ENCODE data around the gene TMEM178A.

The TMEM178A gene

DNA sequence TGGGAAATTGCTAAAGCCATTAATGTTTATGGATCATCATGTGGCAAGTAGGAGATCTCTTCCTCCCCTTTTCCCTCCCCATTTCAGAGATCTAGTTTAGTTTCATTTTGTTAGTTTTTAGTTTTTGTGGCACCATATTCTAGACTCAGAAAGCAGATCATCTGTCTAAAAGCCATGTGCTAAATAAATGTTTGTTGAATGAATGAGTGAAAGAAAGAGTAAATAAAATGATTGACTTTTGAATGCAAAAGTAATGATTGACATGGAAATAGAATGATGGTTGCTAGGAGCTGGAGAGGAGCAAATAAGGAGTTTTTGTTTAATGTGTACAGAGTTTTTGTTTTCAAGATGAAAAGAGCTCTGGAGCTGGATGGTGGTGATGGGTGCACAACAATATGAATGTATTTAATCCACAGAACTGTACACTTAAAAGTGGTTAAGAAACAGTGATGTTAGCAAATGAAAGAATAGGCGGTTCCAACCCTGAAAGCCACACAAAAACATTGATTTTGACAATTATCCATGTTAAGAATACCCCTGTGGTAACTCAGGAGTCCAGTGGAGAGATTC is 23.6 kb downstream of the TMEM178A start:
- H3K36me3 ChIP-seq (ENCODE audit: control insufficient read depth in 1 of 2, insufficient read depth in 2 of 2, low read length in 2 of 2), result no peaks in the 10 kb centered on the region
- H3K27ac ChIP-seq (ENCODE audit: low read depth, low read length), result no peak overlapping the region
- no peak overlapping the region for H3K4me3 ChIP-seq (ENCODE audit: low read depth in 1 of 2, low read length in 2 of 2)
- no peak overlapping the region for H3K9ac ChIP-seq (ENCODE audit: low read depth in 1 of 2, low read length in 2 of 2)
- no peaks in the 10 kb centered on the region for H3K9me3 ChIP-seq (ENCODE audit: control insufficient read depth in 1 of 2, low read length in 2 of 2)
- no peaks in the 10 kb centered on the region for H3K4me1 ChIP-seq (ENCODE audit: control insufficient read depth in 1 of 2, insufficient read depth in 2 of 2, low read length in 2 of 2)
- no peaks in the 10 kb centered on the region for H3K27me3 ChIP-seq (ENCODE audit: control insufficient read depth in 1 of 2, insufficient read depth in 2 of 2, low read length in 2 of 2)

GRCh38 chr2:39689876-39690275 is 24.2 kb downstream of the TMEM178A start:
- no peaks in the 10 kb centered on the region for H3K27me3 ChIP-seq (ENCODE audit: control insufficient read depth in 1 of 2, insufficient read depth in 2 of 2, low read length in 2 of 2)
- H3K9ac ChIP-seq (ENCODE audit: low read depth in 1 of 2, low read length in 2 of 2), result no peak overlapping the region
- no peak overlapping the region for H3K4me3 ChIP-seq (ENCODE audit: low read depth in 1 of 2, low read length in 2 of 2)
- H3K27ac ChIP-seq (ENCODE audit: low read depth, low read length), result no peak overlapping the region
- no peaks in the 10 kb centered on the region for H3K9me3 ChIP-seq (ENCODE audit: control insufficient read depth in 1 of 2, low read length in 2 of 2)
- H3K4me1 ChIP-seq (ENCODE audit: control insufficient read depth in 1 of 2, insufficient read depth in 2 of 2, low read length in 2 of 2), result no peaks in the 10 kb centered on the region
- H3K36me3 ChIP-seq (ENCODE audit: control insufficient read depth in 1 of 2, insufficient read depth in 2 of 2, low read length in 2 of 2), result no peaks in the 10 kb centered on the region

DNA sequence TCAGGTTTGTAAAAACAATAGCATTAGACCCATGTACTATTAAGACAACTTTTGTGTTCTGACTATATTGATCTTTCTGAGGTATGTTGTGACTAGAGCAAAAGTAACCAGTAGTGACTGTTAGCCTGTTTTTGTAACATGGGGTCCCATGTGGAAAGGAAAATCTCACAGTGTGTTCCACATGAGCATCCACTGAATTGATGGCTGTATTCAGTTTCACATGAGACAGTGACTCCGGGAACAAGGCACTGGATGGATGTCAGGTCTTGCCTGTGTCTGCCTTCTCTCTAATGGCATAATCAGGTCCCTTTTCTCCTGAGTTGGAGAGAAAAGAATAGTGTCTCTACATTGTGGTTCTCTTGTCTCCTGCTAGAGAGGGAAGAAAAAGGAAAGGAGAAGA is 27.5 kb downstream of the TMEM178A start:
- no peak overlapping the region for H3K9ac ChIP-seq (ENCODE audit: low read depth in 1 of 2, low read length in 2 of 2)
- H3K9me3 ChIP-seq (ENCODE audit: control insufficient read depth in 1 of 2, low read length in 2 of 2), result no peaks in the 10 kb centered on the region
- H3K27me3 ChIP-seq (ENCODE audit: control insufficient read depth in 1 of 2, insufficient read depth in 2 of 2, low read length in 2 of 2), result no peaks in the 10 kb centered on the region

GRCh38 chr2:39696101-39696553 is 30.4 kb downstream of the TMEM178A start:
- Histone ChIP-seq H3K9me3 (ENCODE audit: control insufficient read depth in 1 of 2, low read length in 2 of 2) (peaks cover 0 to 3% of the 10 kb centered on the region in 2 donors), H3K4me3 (ENCODE audit: low read depth in 1 of 2, low read length in 2 of 2) (no peak overlapping the region), H3K36me3 (ENCODE audit: control insufficient read depth in 1 of 2, insufficient read depth in 2 of 2, low read length in 2 of 2) (no peaks in the 10 kb centered on the region), H3K27ac (ENCODE audit: low read depth, low read length) (no peak overlapping the region), H3K27me3 (ENCODE audit: control insufficient read depth in 1 of 2, insufficient read depth in 2 of 2, low read length in 2 of 2) (no peaks in the 10 kb centered on the region), H3K4me1 (ENCODE audit: control insufficient read depth in 1 of 2, insufficient read depth in 2 of 2, low read length in 2 of 2) (no peaks in the 10 kb centered on the region), H3K9ac (ENCODE audit: low read depth in 1 of 2, low read length in 2 of 2) (no peak overlapping the region)

More for the DNA sequence above, 27.5 kb downstream of the TMEM178A start:
- no peak overlapping the region for H3K4me3 ChIP-seq (ENCODE audit: low read depth in 1 of 2, low read length in 2 of 2)
- H3K36me3 ChIP-seq (ENCODE audit: control insufficient read depth in 1 of 2, insufficient read depth in 2 of 2, low read length in 2 of 2), result no peaks in the 10 kb centered on the region
- no peak overlapping the region for H3K27ac ChIP-seq (ENCODE audit: low read depth, low read length)
- H3K4me1 ChIP-seq (ENCODE audit: control insufficient read depth in 1 of 2, insufficient read depth in 2 of 2, low read length in 2 of 2), result no peaks in the 10 kb centered on the region

- Histone ChIP-seq H3K9ac (ENCODE audit: low read depth in 1 of 2, low read length in 2 of 2) (no peak overlapping the region), H3K4me1 (ENCODE audit: control insufficient read depth in 1 of 2, insufficient read depth in 2 of 2, low read length in 2 of 2) (no peaks in the 10 kb centered on the region), H3K9me3 (ENCODE audit: control insufficient read depth in 1 of 2, low read length in 2 of 2) (peaks cover 0 to 3% of the 10 kb centered on the region in 2 donors), H3K36me3 (ENCODE audit: control insufficient read depth in 1 of 2, insufficient read depth in 2 of 2, low read length in 2 of 2) (no peaks in the 10 kb centered on the region), H3K4me3 (ENCODE audit: low read depth in 1 of 2, low read length in 2 of 2) (no peak overlapping the region), H3K27ac (ENCODE audit: low read depth, low read length) (no peak overlapping the region), H3K27me3 (ENCODE audit: control insufficient read depth in 1 of 2, insufficient read depth in 2 of 2, low read length in 2 of 2) (no peaks in the 10 kb centered on the region)
Observed at GRCh38 chr2:39696838-39697237, 31.1 kb downstream of the TMEM178A start.

DNA sequence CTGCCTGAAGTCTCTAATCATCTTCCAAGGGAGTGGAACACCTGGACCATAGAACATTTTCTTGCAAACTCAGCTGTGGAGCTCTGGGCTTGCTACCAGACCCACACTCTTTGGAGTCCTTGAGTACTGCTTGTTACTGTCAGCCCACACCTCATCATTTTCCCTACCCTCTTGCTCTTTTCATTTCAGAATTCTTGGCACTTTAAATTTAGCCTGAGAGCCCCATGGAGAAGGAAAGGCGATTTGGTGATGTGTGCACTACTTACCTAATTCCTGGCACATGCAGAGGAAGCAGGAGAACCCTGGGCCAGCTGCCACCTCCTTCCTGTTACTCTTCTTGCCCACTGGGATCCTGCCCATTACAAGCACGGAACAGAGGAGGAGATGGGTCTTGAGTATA is 31.7 kb downstream of the TMEM178A start:
- Histone ChIP-seq H3K27me3 (ENCODE audit: control insufficient read depth in 1 of 2, insufficient read depth in 2 of 2, low read length in 2 of 2) (no peaks in the 10 kb centered on the region), H3K4me3 (ENCODE audit: low read depth in 1 of 2, low read length in 2 of 2) (no peak overlapping the region), H3K9me3 (ENCODE audit: control insufficient read depth in 1 of 2, low read length in 2 of 2) (peaks cover 0 to 3% of the 10 kb centered on the region in 2 donors), H3K9ac (ENCODE audit: low read depth in 1 of 2, low read length in 2 of 2) (no peak overlapping the region), H3K36me3 (ENCODE audit: control insufficient read depth in 1 of 2, insufficient read depth in 2 of 2, low read length in 2 of 2) (no peaks in the 10 kb centered on the region), H3K4me1 (ENCODE audit: control insufficient read depth in 1 of 2, insufficient read depth in 2 of 2, low read length in 2 of 2) (no peaks in the 10 kb centered on the region), H3K27ac (ENCODE audit: low read depth, low read length) (no peak overlapping the region)

- no peak overlapping the region for H3K9ac ChIP-seq (ENCODE audit: low read depth in 1 of 2, low read length in 2 of 2)
- peaks cover 0 to 3% of the 10 kb centered on the region in 2 donors for H3K9me3 ChIP-seq (ENCODE audit: control insufficient read depth in 1 of 2, low read length in 2 of 2)
- no peaks in the 10 kb centered on the region for H3K4me1 ChIP-seq (ENCODE audit: control insufficient read depth in 1 of 2, insufficient read depth in 2 of 2, low read length in 2 of 2)
- H3K36me3 ChIP-seq (ENCODE audit: control insufficient read depth in 1 of 2, insufficient read depth in 2 of 2, low read length in 2 of 2), result no peaks in the 10 kb centered on the region
- no peak overlapping the region for H3K27ac ChIP-seq (ENCODE audit: low read depth, low read length)
- no peaks in the 10 kb centered on the region for H3K27me3 ChIP-seq (ENCODE audit: control insufficient read depth in 1 of 2, insufficient read depth in 2 of 2, low read length in 2 of 2)
- no peak overlapping the region for H3K4me3 ChIP-seq (ENCODE audit: low read depth in 1 of 2, low read length in 2 of 2)
Observed at GRCh38 chr2:39701137-39701536, 35.4 kb downstream of the TMEM178A start.

DNA sequence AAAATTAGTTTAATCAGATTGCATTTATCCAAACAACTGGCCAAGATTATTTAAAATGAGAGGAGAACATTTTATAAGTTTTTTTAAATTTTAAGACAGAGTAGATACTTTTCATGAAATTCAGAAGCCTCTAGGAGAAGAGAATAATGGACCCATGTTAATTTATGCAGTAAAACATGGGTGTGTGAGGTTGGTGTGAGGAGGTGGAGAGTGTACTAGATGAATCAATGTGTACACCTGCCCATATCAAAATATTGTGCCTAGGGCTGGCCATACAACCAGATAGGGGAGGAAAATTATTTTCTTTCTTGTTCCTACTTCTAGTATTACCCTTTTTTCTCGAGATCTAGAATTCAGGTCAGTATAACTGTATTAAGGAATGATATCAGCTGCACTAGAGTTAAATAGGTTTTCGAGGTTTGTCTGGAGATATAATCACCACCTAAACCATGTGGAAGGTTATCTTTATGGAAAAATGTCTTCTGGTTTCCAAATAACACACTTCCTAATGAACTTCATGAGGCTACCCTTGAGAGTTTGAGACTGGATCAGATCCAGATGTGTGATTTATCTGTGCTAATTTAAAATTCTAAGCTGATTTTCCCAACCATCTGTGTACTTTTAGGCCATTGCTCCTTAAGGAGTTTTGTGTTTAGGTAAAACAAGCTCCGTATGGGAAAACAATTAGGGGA is 37.6 kb downstream of the TMEM178A start:
- Histone ChIP-seq H3K4me1 (ENCODE audit: control insufficient read depth in 1 of 2, insufficient read depth in 2 of 2, low read length in 2 of 2) (no peaks in the 10 kb centered on the region), H3K9ac (ENCODE audit: low read depth in 1 of 2, low read length in 2 of 2) (no peak overlapping the region), H3K27me3 (ENCODE audit: control insufficient read depth in 1 of 2, insufficient read depth in 2 of 2, low read length in 2 of 2) (no peaks in the 10 kb centered on the region), H3K9me3 (ENCODE audit: control insufficient read depth in 1 of 2, low read length in 2 of 2) (peaks cover 0 to 3% of the 10 kb centered on the region in 2 donors), H3K36me3 (ENCODE audit: control insufficient read depth in 1 of 2, insufficient read depth in 2 of 2, low read length in 2 of 2) (no peaks in the 10 kb centered on the region), H3K27ac (ENCODE audit: low read depth, low read length) (no peak overlapping the region), H3K4me3 (ENCODE audit: low read depth in 1 of 2, low read length in 2 of 2) (no peak overlapping the region)

GRCh38 chr2:39704540-39704939 is 38.8 kb downstream of the TMEM178A start:
- no peaks in the 10 kb centered on the region for H3K36me3 ChIP-seq (ENCODE audit: control insufficient read depth in 1 of 2, insufficient read depth in 2 of 2, low read length in 2 of 2)
- no peak overlapping the region for H3K27ac ChIP-seq (ENCODE audit: low read depth, low read length)
- H3K4me3 ChIP-seq (ENCODE audit: low read depth in 1 of 2, low read length in 2 of 2), result no peak overlapping the region
- peaks cover 0 to 3% of the 10 kb centered on the region in 2 donors for H3K9me3 ChIP-seq (ENCODE audit: control insufficient read depth in 1 of 2, low read length in 2 of 2)
- H3K4me1 ChIP-seq (ENCODE audit: control insufficient read depth in 1 of 2, insufficient read depth in 2 of 2, low read length in 2 of 2), result no peaks in the 10 kb centered on the region
- no peaks in the 10 kb centered on the region for H3K27me3 ChIP-seq (ENCODE audit: control insufficient read depth in 1 of 2, insufficient read depth in 2 of 2, low read length in 2 of 2)
- H3K9ac ChIP-seq (ENCODE audit: low read depth in 1 of 2, low read length in 2 of 2), result no peak overlapping the region

DNA sequence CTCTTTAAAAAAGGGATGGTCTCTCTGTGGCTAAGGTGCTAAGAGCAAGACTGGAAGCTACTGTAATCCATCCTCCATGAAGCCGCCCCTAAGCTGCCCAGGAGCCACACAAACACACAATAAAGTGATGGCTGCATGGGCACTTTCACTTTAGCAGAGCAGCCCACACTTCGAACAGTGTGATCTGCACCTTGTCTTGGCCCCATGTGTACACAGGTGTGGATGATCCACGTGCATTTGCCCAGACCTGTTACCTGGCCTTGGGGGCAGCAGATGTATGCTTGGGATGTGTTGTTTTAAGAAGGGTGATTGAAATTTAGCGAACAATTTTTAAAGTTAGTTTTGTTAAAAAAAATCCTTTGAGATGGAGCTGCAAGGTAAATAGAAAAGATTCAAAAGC is 39.9 kb downstream of the TMEM178A start:
- Histone ChIP-seq H3K4me3 (ENCODE audit: low read depth in 1 of 2, low read length in 2 of 2) (no peak overlapping the region), H3K9ac (ENCODE audit: low read depth in 1 of 2, low read length in 2 of 2) (no peak overlapping the region), H3K9me3 (ENCODE audit: control insufficient read depth in 1 of 2, low read length in 2 of 2) (peaks cover 0 to 3% of the 10 kb centered on the region in 2 donors), H3K36me3 (ENCODE audit: control insufficient read depth in 1 of 2, insufficient read depth in 2 of 2, low read length in 2 of 2) (no peaks in the 10 kb centered on the region), H3K27me3 (ENCODE audit: control insufficient read depth in 1 of 2, insufficient read depth in 2 of 2, low read length in 2 of 2) (no peaks in the 10 kb centered on the region), H3K27ac (ENCODE audit: low read depth, low read length) (no peak overlapping the region), H3K4me1 (ENCODE audit: control insufficient read depth in 1 of 2, insufficient read depth in 2 of 2, low read length in 2 of 2) (no peaks in the 10 kb centered on the region)

All from duodenal mucosa (tissue), 2 donors.